Thoracic aorta (tissue), 2 donors: ENCODE data around the gene B3GALT6. TPM values are rescaled to one million over a fixed set of nuclear protein-coding genes. Genes with fewer than 3 reads are reported as not detected.

Experiments used
- ATAC-seq: fragments of 150-250 bp; one replicate; pipeline ENCODE4 v1.8.0; 2017; ENCODE audit warnings: low read depth; ENCODE audit not compliant: insufficient number of reproducible peaks, low FRiP score
- DNase-seq: peaks from one replicate; pipeline ENCODE4 v3.0.0-alpha.2; 2020; ENCODE audit warnings: low spot score
- H3K27ac ChIP-seq, 2 donors: fragments of 200-600 bp; sonication (generic); 1 replicate in 1 of 2; 2 replicates in 1 of 2; pipeline ENCODE4 v1.5.1; 2016; ENCODE audit warnings: mild to moderate bottlenecking in 2 of 2, moderate library complexity in 2 of 2
- H3K27me3 ChIP-seq: fragments of 200-600 bp; sonication (generic); replicated peaks from 2 replicates; pipeline ENCODE4 v1.6.0; 2016; ENCODE audit warnings: mild to moderate bottlenecking; ENCODE audit not compliant: insufficient read depth
- H3K36me3 ChIP-seq: fragments of 200-600 bp; sonication (generic); one replicate; pipeline ENCODE4 v1.5.1; 2016
- H3K4me1 ChIP-seq, 2 donors: fragments of 200-600 bp; sonication (generic); 1 replicate in 1 of 2; 2 replicates in 1 of 2; pipeline versions ENCODE4 v1.5.1 to v1.6.0; 2016; ENCODE audit warnings: low read depth in 2 of 2, mild to moderate bottlenecking in 1 of 2; ENCODE audit not compliant: control insufficient read depth in 1 of 2
- H3K4me3 ChIP-seq: fragments of 200-600 bp; sonication (generic); 2 replicates; pipeline ENCODE4 v1.5.1; 2016; ENCODE audit warnings: mild to moderate bottlenecking
- H3K9me3 ChIP-seq: fragments of 200-600 bp; sonication (generic); 2 replicates; pipeline ENCODE4 v1.5.1; 2016
- total RNA-seq, 2 donors: library from RNA; depleted of rRNA; stranded (reverse); fragments of >200 nt; gene quantifications; one replicate each; pipeline versions ENCODE4 v1.1.0 to v1.2.3, GENCODE V29; 2016
- TF ChIP-seq, protein P1 (sequence below): fragments of 200-600 bp; sonication (generic); IDR thresholded peaks from one replicate; pipeline ENCODE4 v1.5.1; 2019; ENCODE audit warnings: antibody characterized with exemption

The B3GALT6 gene
- total RNA-seq, 2 donors from 2014 or later = 15.5 to 25.3 TPM

GRCh38 chr1:1262071-1262470 lies 30.0 kb downstream of the B3GALT6 start:
- Histone ChIP-seq H3K4me3 (no peak overlapping the region), H3K9me3 (no peaks in the 10 kb centered on the region), H3K27me3 (no peaks in the 10 kb centered on the region), H3K4me1 (no peaks in the 10 kb centered on the region), H3K36me3 (peaks cover 45% of the 10 kb centered on the region), H3K27ac (no peak overlapping the region)
- DNase-seq (no peak), ATAC-seq (no peak)
- TF ChIP-seq, protein P1, sequence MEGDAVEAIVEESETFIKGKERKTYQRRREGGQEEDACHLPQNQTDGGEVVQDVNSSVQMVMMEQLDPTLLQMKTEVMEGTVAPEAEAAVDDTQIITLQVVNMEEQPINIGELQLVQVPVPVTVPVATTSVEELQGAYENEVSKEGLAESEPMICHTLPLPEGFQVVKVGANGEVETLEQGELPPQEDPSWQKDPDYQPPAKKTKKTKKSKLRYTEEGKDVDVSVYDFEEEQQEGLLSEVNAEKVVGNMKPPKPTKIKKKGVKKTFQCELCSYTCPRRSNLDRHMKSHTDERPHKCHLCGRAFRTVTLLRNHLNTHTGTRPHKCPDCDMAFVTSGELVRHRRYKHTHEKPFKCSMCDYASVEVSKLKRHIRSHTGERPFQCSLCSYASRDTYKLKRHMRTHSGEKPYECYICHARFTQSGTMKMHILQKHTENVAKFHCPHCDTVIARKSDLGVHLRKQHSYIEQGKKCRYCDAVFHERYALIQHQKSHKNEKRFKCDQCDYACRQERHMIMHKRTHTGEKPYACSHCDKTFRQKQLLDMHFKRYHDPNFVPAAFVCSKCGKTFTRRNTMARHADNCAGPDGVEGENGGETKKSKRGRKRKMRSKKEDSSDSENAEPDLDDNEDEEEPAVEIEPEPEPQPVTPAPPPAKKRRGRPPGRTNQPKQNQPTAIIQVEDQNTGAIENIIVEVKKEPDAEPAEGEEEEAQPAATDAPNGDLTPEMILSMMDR = no peak

- ATAC-seq (no peak), DNase-seq (no peak)
- H3K36me3 ChIP-seq = peaks cover 50% of the 10 kb centered on the region
- no peak overlapping the region for H3K4me3 ChIP-seq
- H3K4me1 ChIP-seq = no peaks in the 10 kb centered on the region
- H3K9me3 ChIP-seq = no peaks in the 10 kb centered on the region
- no peaks in the 10 kb centered on the region for H3K27me3 ChIP-seq
- TF ChIP-seq, protein P1 = no peak
- no peak overlapping the region for H3K27ac ChIP-seq
These were observed 30.7 kb downstream of the B3GALT6 start for GRCh38 chr1:1262758-1263157.

DNA sequence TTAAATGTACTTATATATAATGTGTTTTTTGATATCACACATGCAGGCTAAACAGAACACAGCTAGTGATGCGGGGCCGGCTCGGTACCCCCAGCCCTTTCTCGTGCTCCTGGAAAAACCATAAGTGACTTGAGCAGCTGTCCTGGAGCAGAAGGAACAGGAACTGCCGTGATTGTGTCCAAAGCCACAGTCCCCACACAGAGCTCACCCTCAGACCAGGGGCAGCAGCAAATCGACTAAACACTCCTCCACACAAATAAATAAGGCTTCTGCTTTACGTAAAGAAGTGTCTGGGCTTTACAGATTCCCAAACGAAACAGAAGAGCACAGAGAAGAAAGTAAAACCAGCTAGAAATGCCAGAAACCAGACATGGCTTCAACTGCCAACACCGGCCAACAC lies 32.0 kb downstream of the B3GALT6 start:
- TF ChIP-seq, protein P1 = no peak
- ATAC-seq (no peak), DNase-seq (no peak)
- Histone ChIP-seq H3K4me3 (no peak overlapping the region), H3K36me3 (peaks cover 49% of the 10 kb centered on the region), H3K27me3 (no peaks in the 10 kb centered on the region), H3K27ac (no peak overlapping the region), H3K4me1 (no peaks in the 10 kb centered on the region), H3K9me3 (no peaks in the 10 kb centered on the region)

DNA sequence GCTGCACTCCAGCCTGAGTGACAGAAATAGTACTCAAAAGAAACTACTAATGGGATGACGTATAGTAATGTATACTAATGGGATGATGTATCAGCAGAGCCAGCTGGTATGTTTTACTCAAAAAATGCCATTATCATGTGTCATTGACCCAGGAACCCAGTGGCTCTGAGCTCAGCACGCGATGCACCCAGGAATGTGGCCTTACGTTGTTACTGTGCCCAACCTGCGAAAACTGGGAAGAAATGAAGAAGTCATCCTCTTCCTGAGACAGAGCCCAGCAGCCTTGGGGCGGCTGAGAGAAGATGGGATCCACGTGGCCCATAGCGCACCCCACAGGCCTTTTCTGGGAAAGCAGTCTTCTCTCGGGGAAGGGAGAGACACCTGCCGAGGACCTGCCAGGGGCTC lies 32.8 kb downstream of the B3GALT6 start:
- Histone ChIP-seq H3K4me1 (no peaks in the 10 kb centered on the region), H3K27ac (no peak overlapping the region), H3K4me3 (no peak overlapping the region), H3K36me3 (peaks cover 49% of the 10 kb centered on the region), H3K27me3 (no peaks in the 10 kb centered on the region), H3K9me3 (no peaks in the 10 kb centered on the region)
- ATAC-seq (no peak), DNase-seq (no peak)
- TF ChIP-seq, protein P1 = no peak

DNA sequence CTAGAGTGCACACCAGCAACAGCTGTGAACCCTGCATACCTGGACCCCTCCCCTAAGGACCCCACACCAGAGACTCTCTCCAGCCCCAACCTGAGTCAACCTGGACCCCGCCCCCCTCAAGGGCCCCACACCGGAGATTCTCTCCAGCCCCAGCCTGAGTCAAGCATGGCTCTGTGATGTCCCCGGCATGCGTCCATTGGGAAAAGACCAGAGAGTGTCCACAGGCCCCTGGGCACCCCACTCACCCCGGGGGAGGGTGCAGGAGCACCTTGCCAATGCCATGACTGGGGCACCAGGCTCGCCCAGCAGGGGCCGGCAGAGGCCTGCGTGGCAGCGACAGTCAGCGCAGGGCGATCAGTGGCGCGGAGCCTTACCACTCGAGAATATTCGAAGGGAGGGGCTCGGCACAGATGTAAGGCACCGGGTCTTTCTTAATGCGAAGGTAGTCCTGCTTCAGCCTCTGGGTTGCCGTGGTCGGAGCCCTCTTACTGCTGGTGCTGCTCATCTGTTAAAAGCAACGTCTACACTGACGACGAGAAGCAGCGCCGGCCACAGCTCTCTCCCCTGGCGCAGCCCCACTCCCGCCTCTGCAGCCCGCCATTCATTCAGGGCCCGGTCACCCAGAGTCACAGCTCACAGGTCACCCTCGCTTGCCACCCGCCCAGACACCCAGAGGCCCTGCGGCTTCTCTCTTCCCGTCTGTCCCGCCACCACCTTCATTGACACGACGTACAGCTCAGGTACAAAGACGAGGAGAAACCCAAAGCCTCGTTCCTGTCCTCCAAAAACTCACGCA lies 35.6 kb downstream of the B3GALT6 start:
- ATAC-seq (no peak), DNase-seq (no peak)
- Histone ChIP-seq H3K36me3 (peaks cover 30% of the 10 kb centered on the region), H3K9me3 (no peaks in the 10 kb centered on the region), H3K4me3 (no peak overlapping the region), H3K27ac (no peak overlapping the region), H3K27me3 (no peaks in the 10 kb centered on the region), H3K4me1 (peaks cover 18 to 28% of the 10 kb centered on the region in 2 donors)
- TF ChIP-seq, protein P1 = no peak
